Peyer's patch (tissue), 4 donors: Measurements from ENCODE around the gene L1CAM. TPM values are rescaled to one million over a fixed set of nuclear protein-coding genes. Genes with fewer than 3 reads are reported as not detected.
A peak's percentile ranks its signal among the peaks of the same experiment; 100 is the strongest.

Source experiments
- DNase-seq, 3 donors: peaks; one replicate each; pipeline ENCODE4 v3.0.0-alpha.2; 2017 to 2019
- H3K27ac ChIP-seq, 4 donors: fragments of 200-600 bp; sonication (generic); one replicate each; pipeline ENCODE4 v1.5.1; 2016 to 2019
- H3K27me3 ChIP-seq, 2 donors: fragments of 200-600 bp; sonication (generic); one replicate each; pipeline ENCODE4 v1.5.1; 2019
- H3K36me3 ChIP-seq, 3 donors: fragments of 200-600 bp; sonication (generic); one replicate each; pipeline ENCODE4 v1.5.1; 2016 to 2019
- H3K4me1 ChIP-seq, 4 donors: fragments of 200-600 bp; sonication (generic); one replicate each; pipeline ENCODE4 v1.5.1; 2016 to 2019
- H3K4me3 ChIP-seq, 4 donors: fragments of 200-600 bp; sonication (generic); 1 replicate in 3 of 4; 2 replicates in 1 of 4; pipeline ENCODE4 v1.5.1; 2016 to 2019; ENCODE audit warnings: mild to moderate bottlenecking in 1 of 4
- H3K9me3 ChIP-seq, 4 donors: fragments of 200-600 bp; sonication (generic); one replicate each; pipeline ENCODE4 v1.5.1; 2016 to 2019; ENCODE audit warnings: mild to moderate bottlenecking in 1 of 4
- POLR2A ChIP-seq, 2 donors: fragments of 450-650 bp; IDR thresholded peaks; one replicate each; pipeline ENCODE4 v1.5.1; 2017; ENCODE audit warnings: antibody characterized with exemption in 2 of 2, mild to moderate bottlenecking in 2 of 2, moderate library complexity in 2 of 2
- total RNA-seq, 4 donors: library from RNA; depleted of rRNA; stranded (reverse); fragments of >200 nt; gene quantifications; one replicate each; pipeline ENCODE4 v1.1.0, GENCODE V29; 2016
- TF ChIP-seq, protein P1 (sequence below), 6 experiments: fragments of 450-650 bp in 4 of 6; fragments of 200-600 bp in 2 of 6; sonication (generic) in 1 of 6; IDR thresholded peaks; one replicate each; pipeline ENCODE4 v1.5.1; 2017 to 2019; ENCODE audit warnings: antibody characterized with exemption in 6 of 6, mild to moderate bottlenecking in 3 of 6, moderate library complexity in 1 of 6

Gene L1CAM
- total RNA-seq, 4 donors from 2014 or later: 1.8 to 7.4 (median 4.6) TPM

GRCh38 chrX:153885208-153885787, 675 bp downstream of the L1CAM start:
- peaks cover 0 to 6% (median 0%) of the 10 kb centered on the region in 4 donors for H3K4me1 ChIP-seq
- no peak for TF ChIP-seq POLR2A (IDR thresholded peaks at IDR 0.05)
- H3K27ac ChIP-seq: no peak overlapping the region
- H3K4me3 ChIP-seq: peak overlapping the region in 2 of 4 donors; percentile 28 to 32
- no peaks in the 10 kb centered on the region for H3K27me3 ChIP-seq
- DNase-seq: no peak
- H3K9me3 ChIP-seq: peaks cover 0 to 3% (median 0%) of the 10 kb centered on the region in 4 donors
- H3K36me3 ChIP-seq: no peaks in the 10 kb centered on the region

GRCh38 chrX:153884590-153884989, 1.4 kb downstream of the L1CAM start:
- Histone ChIP-seq H3K27me3 (no peaks in the 10 kb centered on the region), H3K36me3 (no peaks in the 10 kb centered on the region), H3K9me3 (peaks cover 0 to 3% (median 0%) of the 10 kb centered on the region in 4 donors), H3K4me1 (peaks cover 0 to 6% (median 0%) of the 10 kb centered on the region in 4 donors), H3K27ac (no peak overlapping the region), H3K4me3 (no peak overlapping the region)
- TF ChIP-seq, protein P1, sequence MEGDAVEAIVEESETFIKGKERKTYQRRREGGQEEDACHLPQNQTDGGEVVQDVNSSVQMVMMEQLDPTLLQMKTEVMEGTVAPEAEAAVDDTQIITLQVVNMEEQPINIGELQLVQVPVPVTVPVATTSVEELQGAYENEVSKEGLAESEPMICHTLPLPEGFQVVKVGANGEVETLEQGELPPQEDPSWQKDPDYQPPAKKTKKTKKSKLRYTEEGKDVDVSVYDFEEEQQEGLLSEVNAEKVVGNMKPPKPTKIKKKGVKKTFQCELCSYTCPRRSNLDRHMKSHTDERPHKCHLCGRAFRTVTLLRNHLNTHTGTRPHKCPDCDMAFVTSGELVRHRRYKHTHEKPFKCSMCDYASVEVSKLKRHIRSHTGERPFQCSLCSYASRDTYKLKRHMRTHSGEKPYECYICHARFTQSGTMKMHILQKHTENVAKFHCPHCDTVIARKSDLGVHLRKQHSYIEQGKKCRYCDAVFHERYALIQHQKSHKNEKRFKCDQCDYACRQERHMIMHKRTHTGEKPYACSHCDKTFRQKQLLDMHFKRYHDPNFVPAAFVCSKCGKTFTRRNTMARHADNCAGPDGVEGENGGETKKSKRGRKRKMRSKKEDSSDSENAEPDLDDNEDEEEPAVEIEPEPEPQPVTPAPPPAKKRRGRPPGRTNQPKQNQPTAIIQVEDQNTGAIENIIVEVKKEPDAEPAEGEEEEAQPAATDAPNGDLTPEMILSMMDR (IDR thresholded peaks at IDR 0.05): no peak
- no peak for TF ChIP-seq POLR2A (IDR thresholded peaks at IDR 0.05)
- DNase-seq: no peak

GRCh38 chrX:153884136-153884535, 1.8 kb downstream of the L1CAM start:
- TF ChIP-seq, protein P1 (IDR thresholded peaks at IDR 0.05): no peak
- no peak for TF ChIP-seq POLR2A (IDR thresholded peaks at IDR 0.05)
- Histone ChIP-seq H3K36me3 (no peaks in the 10 kb centered on the region), H3K4me3 (no peak overlapping the region), H3K9me3 (peaks cover 0 to 3% (median 0%) of the 10 kb centered on the region in 4 donors), H3K27me3 (no peaks in the 10 kb centered on the region), H3K4me1 (peaks cover 0 to 8% (median 0%) of the 10 kb centered on the region in 4 donors), H3K27ac (no peak overlapping the region)
- DNase-seq: no peak

DNA sequence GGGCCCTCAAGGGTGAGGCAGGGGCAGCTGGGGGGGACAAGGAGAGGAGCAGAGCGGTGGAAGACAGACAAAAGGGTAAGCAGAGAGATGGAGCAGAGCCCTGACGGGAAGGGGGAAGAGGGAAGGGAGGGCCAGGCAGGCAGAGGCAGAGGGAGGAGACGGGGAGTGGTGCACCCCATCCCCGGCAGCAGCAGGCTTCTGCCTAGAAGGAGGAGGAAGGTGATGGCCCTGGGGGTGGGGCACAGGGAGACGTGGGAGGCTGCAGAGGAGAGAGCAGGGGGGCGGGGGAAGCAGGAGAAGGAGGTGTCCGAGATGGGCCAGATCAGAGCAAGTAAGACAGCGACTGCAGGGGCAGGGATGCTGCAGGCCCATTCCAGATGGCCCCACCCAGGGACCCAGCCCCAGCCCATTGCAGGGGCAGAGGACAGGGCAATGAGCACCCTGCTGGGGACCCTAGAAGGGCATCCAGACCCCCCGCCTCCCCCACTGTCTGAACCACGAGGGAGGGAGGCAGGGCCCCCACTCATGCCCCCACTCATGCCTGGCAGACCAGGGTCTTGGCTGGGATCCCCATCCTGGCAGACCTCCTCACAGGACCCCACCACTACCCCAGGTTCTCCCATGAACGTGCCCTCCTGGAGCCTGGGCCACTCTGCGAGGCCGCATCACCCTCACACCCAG, 2.7 kb downstream of the L1CAM start:
- Histone ChIP-seq H3K27ac (no peak overlapping the region), H3K36me3 (no peaks in the 10 kb centered on the region), H3K4me3 (no peak overlapping the region), H3K9me3 (peaks cover 0 to 3% (median 0%) of the 10 kb centered on the region in 4 donors), H3K27me3 (no peaks in the 10 kb centered on the region), H3K4me1 (peaks cover 0 to 10% (median 0%) of the 10 kb centered on the region in 4 donors)
- TF ChIP-seq, protein P1 (IDR thresholded peaks at IDR 0.05): no peak
- no peak for TF ChIP-seq POLR2A (IDR thresholded peaks at IDR 0.05)
- no peak for DNase-seq

GRCh38 chrX:153882557-153882956, 3.4 kb downstream of the L1CAM start:
- no peak for DNase-seq
- H3K9me3 ChIP-seq: peaks cover 0 to 3% (median 0%) of the 10 kb centered on the region in 4 donors
- H3K36me3 ChIP-seq: no peaks in the 10 kb centered on the region
- TF ChIP-seq, protein P1 (IDR thresholded peaks at IDR 0.05): no peak
- TF ChIP-seq POLR2A (IDR thresholded peaks at IDR 0.05): no peak
- no peak overlapping the region for H3K4me3 ChIP-seq
- H3K4me1 ChIP-seq: peaks cover 0 to 10% (median 0%) of the 10 kb centered on the region in 4 donors
- no peaks in the 10 kb centered on the region for H3K27me3 ChIP-seq
- no peak overlapping the region for H3K27ac ChIP-seq

- no peak for TF ChIP-seq POLR2A (IDR thresholded peaks at IDR 0.05)
- TF ChIP-seq, protein P1 (IDR thresholded peaks at IDR 0.05): no peak
- H3K4me3 ChIP-seq: no peak overlapping the region
- DNase-seq: no peak
- H3K27ac ChIP-seq: no peak overlapping the region
- H3K36me3 ChIP-seq: no peaks in the 10 kb centered on the region
- peaks cover 0 to 3% (median 0%) of the 10 kb centered on the region in 4 donors for H3K9me3 ChIP-seq
- peaks cover 0 to 10% (median 0%) of the 10 kb centered on the region in 4 donors for H3K4me1 ChIP-seq
- H3K27me3 ChIP-seq: no peaks in the 10 kb centered on the region
These were observed 3.9 kb downstream of the L1CAM start for GRCh38 chrX:153882086-153882498.
